Astrocyte of the hippocampus (primary cell): ENCODE results near the gene IRF8.

Source experiments
- DNase-seq: peaks from one replicate; pipeline ENCODE4 v3.0.0; 2011; ENCODE audit warnings: low read depth, low spot score

IRF8 gene

DNA sequence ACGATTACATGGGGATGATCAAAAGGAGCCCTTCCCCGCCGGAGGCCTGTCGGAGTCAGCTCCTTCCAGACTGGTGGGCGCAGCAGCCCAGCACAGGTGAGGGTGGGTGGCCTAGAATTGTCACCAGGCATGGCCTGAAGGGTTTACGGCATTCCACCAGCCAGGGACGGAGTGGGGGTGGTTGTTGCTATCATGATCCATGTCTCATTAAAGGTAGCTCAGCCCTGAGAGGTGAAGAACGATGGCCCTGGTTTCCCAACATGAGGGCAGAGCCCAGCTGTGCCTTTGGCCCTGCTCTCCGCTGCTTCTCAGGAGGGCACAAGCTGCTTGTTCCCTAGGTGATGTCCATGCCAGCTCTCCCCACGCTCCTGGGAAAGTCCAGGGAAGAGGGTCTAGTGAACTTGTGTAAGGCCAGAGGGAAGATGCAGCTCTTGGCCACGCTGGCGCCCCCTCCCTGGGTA is 14.2 kb downstream of the IRF8 start:
- DNase-seq: no peak

DNA sequence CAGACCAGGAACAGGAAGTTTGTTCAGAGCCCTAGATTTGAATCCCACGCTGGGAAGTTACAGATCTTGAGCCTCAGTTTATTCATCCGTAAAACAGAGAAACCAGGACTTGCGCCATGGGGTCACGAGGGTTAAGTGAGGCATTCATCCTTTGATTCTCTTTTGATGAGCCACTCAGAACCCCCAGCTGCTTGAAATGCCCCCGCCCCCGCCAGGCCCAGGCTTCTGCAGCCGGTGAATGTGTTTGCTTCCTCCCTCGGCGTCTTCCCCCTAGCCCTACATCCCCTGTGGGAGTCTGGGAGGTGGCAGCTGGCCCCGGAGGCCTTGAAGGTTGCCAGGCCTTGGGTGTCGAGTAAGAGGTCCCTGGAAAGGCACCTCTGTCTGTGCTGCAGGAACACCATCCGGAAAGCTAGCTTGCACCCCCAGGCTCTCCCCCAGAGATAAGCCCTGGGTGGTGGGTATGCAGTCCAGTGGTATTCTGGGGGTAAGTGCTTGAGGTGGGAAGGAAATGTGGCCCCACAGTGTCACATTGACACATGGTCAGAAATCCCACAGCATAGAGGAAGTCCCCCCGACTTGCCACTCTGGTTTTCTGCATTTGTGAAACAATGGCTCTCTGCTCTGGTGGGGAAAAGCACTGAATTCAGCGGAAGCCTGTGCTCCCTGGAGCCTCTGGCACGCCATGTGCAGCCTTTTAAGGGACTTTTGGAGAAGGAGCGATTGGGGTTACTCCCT is 14.9 kb downstream of the IRF8 start:
- no peak for DNase-seq

DNA sequence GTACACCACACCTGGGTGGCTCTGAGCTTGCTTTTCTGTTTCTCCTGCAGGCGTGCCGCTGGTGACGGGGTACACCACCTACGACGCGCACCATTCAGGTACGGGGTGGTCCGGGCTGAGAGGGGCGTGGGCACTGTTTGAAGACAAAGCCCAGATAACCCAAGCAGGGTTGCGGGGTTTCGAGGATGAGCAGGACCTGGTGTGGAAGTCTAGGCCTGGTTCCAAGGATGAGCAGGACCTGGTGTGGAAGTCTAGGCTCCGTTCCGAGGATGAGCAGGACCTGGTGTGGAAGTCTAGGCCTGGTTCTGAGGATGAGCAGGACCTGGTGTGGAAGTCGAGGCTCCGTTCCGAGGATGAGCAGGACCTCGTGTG is 15.4 kb downstream of the IRF8 start:
- DNase-seq: no peak

DNA sequence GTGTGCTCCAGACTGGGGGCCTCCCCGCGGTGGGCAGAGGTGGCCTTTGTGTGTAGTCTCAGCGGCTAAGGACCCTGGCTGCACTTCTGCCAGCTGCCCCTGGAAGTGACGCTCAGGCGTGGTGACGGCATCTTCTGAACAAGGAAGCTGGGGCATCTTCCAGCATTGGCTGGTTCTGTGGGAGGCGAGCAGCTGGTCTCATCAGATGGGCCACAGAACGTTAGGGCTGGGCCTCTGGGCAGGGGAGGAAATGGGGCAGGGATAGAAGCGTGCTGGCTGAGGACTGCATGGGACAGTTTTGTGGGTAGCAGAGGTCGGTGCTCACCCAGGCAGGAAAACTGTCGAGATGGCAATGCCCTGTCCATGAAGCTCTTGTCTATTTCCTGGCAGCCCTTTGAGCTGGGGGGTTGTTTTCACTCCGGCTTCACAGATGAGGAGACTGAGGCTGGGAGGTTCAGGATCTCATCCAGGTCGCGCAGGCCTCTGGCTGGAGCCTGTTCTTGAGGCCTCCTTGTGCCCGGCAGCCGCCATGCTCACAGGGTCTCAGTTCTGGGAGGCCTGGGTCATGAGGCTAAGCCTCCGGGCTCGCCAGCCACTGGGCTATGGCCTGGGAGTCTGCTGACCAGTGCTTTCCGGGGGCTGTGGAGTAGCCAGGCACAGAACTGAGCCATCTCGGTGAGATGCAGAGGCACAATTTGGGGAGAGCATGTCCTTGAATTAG is 16.3 kb downstream of the IRF8 start:
- no peak for DNase-seq

DNA sequence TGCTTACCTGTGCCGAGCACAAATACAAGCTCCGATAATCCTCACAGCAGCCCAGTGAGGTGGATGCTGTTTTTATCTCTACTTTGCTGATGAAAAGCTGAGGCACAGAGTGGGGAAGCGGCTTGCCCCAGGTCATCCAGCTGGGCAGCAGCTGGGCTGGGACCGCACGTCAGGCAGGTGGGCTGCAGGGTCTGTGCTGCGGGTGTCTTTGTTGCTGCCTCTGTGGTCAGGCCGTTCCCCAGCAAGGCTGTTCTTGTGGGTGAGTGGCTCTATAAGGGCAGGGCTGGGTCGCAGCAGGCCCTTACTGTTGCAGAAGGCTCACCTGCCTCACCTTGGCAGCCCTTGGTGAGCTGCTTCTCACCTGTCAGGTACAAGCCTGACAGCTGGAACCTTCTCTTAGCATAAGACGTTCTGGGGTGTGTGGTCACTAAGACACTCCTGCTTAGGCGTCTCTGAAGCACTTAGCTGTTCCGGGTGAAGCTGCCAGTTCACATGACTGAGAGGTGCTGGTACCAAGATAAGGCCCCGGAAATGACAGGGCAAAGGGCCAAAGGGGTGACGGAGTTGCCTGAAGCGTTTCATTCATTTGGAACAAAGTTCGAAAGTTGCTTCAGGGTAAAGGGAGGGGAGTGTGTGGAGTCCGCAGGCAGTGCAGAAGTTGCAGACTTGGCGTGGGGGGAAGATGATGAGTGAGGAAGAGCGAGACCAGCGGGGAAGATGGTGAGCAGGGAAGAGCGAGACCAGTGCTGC is 17.4 kb downstream of the IRF8 start:
- no peak for DNase-seq

DNA sequence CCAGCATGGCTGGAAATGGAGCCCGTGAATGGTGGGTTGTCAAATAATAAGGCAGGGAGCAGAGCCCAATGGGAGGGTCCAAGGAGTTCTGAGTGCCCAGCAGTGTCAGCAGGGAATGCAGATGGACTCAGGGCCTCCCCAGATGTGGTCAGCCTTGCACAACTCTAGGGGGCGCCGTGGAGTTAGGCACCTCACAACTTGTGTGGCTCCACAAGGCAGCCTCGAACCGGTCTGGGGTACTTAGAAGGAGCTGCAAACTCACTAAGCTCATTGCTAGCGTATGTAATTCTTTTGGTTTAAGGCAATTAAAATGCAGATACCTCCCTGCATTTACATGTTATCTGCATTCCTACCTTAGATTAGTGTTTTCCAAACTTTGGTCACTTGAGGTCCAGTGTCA is 18.1 kb downstream of the IRF8 start:
- DNase-seq: no peak

DNA sequence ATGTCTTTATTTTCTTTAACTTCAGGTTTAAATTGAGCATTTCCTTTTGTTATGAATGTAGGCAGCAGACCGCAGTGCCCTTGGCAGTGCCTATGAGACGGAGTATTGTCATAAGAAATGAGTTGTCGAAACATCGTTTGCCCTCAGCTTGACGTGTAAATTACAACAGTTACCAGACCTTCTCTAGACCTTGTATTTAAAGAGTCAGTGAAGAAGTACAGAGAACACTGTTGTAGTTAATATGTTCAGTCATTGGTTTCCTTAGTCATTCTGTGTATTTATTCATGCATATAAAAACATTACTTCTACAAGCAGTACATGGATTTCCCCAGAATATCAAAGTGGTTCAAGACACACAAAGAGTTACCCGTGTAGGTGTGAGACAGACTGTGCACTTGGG is 19.0 kb downstream of the IRF8 start:
- DNase-seq: no peak

DNA sequence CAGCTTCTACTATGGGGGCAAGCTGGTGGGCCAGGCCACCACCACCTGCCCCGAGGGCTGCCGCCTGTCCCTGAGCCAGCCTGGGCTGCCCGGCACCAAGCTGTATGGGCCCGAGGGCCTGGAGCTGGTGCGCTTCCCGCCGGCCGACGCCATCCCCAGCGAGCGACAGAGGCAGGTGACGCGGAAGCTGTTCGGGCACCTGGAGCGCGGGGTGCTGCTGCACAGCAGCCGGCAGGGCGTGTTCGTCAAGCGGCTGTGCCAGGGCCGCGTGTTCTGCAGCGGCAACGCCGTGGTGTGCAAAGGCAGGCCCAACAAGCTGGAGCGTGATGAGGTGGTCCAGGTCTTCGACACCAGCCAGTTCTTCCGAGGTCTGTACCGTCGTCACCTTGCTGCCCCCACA is 19.5 kb downstream of the IRF8 start:
- DNase-seq: no peak

DNA sequence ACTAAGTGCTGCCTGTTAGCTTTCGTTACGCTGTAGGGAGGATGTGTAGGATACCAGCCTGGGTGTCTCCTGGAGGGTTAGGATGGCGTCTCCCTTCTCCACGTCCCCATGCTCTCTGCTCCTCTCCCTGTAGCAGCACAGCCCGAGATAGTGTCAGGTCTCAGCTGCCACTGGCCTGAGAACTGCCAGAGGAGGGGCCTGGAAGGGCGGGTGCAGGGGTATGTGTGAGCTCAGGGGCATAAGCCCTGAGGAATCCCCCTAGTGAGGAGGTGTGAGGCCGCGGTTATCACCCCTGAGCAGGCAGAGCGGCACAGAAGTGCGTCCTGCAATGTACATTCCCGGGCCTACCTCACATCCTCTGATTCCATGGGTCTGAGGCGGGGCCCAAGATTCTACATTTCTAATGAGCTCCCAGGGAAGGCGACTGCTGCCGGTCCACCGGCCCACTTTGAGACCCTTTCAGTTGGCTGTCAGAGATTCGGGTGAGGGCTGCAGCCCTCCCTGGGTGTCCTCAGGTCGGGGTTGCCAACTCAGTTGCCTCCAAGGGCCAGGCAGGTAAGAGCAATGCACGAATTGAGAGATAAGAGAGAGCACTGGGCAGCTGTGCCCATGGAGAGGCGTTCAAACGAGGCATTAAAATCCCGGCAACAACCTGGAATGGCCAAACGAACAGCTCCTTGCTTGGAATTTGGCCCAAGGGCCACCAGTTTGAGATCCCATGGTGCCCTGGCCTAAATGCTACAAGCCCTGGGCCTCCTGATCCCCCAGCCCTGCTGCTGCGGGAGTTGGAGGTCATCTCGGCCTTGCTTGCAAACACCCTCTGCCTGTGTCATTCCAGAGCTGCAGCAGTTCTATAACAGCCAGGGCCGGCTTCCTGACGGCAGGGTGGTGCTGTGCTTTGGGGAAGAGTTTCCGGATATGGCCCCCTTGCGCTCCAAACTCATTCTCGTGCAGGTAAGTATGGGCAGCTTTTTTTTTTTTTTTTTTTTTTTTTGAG is 20.6 kb downstream of the IRF8 start:
- no peak for DNase-seq

DNA sequence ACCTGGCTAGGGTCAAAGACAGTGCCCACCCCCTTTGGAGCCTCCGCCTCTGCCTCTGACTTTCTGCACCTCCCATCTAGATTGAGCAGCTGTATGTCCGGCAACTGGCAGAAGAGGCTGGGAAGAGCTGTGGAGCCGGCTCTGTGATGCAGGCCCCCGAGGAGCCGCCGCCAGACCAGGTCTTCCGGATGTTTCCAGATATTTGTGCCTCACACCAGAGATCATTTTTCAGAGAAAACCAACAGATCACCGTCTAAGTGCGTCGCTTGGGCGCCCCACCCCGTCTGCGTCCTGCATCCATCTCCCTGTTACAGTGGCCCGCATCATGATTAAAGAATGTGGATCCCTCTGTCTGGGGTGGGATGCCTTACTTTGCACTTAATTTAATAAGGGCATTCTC is 22.1 kb downstream of the IRF8 start:
- DNase-seq: no peak

DNA sequence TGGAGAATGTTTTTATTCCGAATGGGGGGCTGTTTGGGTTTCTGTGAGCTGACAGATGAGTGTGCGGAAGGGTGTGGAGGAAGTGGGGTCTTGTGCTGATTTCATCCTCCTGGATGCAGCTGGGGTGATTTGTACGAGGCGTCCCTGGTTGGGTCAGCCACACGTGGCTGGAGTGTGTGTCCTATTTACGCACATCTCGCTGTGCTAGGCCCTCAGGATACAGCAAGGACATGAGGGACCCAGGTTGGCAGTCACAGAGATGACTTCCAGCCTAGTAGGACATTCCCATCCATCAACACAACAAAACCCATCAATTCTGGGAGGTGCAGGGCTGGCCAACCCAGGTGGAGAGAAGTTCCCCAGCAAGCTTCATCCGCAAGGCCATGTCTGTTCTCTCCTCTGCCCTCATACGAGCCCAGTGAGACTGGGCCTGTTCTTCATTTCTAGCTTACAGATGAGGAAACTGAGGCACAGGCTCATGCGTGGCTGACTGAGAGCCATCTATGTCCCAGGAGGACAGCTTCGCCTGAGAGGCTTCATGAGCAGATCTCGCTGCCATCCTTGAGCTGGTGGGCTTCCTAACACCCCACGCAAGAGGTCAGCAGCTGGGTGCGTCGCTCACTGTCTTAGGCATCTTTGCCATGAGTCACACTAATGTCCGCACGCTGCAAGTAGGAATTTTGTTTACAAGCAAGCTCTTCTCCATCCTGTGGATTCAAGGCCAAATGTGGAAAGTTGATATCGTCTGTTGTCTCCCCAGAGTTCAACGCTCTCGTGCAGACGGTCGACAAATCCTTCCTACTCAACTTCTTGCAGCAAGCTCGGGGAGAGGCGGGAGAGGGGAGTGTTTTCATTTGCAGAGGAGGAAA is 24.4 kb downstream of the IRF8 start:
- DNase-seq: no peak

DNA sequence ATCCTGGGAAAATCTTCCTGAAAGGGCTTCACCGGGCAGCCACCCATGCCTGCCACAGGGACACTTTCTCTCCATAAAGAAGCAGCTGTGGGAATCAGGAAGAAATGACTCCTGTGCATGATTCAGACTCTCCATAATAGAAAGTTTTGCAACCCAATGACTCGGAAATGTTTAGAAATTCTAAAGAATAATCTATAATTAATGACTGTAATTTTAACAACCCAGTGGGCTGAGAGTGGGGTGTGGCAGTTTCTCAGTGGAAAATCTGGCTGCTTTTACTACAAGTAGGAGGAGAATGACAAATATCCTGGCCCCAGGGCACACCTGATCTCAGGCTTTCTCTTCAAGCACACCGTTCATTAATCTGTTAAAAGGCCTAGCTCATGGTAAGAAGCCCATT is 25.7 kb downstream of the IRF8 start:
- no peak for DNase-seq

DNA sequence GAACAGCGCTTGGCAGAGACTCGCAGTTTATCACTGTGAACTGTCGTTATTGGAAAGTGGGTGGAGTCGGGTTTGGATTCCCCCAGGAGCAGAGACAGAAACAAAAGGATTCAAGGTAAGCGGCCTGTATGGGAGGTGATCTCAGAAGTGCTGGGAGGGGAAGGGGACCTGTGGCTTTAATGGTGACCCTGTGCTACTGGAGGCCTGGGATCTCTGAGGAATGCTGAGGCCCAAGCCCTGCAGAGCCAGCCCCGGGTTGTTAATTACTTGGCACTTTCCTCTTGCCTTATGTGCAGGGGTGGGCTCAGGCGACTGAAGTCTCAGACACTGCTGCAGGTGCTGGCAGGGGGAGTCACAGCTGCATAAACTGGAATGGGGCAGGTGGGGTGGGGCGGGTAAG is 27.4 kb downstream of the IRF8 start:
- no peak for DNase-seq

DNA sequence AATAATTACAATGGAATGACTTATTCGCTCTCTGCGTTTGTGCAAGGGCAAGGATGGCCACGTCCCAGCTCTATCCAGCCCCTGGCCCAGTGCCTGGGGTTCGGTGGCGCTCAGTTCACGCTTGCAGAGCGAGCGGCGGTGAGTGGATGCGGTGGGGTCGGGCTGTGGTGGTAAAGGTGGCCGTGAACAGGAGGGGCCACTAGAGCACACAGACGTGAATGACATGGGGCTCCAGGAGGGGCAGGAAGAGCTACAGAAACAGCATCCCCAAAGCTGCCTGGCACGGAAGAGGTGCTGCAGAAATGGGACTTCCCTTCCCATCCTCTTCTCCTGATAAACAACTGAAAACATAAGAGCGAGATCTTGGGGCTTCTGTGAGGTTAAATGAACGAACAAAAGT is 28.4 kb downstream of the IRF8 start:
- DNase-seq: no peak

DNA sequence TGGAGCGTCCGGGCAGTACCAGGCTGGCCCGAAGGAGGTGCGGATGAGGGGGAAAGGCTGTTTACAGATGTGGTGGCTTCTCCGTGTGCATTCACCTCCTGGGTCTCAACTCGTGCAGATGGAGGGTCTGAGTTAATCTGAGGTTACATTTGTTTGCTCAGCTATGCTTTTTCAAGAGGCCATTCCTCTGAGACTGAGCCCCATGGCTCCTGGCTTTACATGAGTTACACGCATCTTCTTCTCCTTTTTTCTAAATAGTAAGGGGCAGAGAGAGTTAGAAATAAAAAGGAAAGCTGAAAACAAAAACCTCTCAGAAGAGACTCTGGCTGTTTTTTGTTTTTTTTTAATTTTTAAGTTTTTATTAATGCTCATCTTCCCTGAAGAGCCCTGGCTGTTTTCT is 29.0 kb downstream of the IRF8 start:
- no peak for DNase-seq

DNA sequence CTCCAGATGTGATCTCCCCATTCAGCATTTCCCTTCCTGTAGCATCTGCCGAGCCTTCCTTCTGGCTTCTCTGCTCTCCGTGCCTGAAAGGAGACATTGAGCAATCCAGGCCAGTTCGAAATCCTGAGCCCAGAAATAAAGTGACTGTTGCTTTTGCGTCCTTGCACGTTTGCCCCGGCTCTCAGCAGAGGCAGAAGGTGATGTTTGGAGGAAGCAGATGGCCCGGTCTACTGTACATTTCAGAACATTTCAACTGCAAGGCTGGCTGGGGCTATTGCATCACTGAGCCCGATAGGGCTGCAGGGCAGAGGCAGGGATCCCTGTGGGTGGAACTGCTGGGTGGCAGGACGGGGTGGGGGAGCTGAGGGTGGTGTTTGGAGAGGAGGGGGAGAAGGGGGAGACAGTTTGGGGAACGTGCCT is 29.4 kb downstream of the IRF8 start:
- DNase-seq: no peak

DNA sequence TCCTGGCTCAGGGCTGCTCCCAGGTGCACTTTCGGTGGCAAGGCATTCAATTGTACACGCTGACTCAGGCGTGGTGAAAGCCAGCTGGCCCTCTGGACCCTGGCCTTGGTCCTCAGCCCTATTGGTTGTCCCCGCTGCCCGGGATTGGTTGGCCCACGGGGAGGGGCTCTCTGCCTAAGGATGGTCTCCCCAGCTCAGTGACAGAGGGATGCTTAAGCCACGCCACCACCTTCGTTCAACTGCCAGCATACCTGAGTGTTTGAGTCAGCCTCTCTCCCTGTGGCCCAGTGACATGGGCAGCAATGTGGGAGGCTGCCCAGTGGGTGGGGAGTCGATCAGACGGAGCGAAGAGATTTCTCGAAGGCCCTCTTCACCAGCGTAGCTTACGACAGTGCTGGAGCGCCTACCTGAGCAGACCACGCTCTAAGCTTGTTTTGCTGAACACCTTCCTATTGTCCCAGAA is 30.3 kb downstream of the IRF8 start:
- DNase-seq: no peak

DNA sequence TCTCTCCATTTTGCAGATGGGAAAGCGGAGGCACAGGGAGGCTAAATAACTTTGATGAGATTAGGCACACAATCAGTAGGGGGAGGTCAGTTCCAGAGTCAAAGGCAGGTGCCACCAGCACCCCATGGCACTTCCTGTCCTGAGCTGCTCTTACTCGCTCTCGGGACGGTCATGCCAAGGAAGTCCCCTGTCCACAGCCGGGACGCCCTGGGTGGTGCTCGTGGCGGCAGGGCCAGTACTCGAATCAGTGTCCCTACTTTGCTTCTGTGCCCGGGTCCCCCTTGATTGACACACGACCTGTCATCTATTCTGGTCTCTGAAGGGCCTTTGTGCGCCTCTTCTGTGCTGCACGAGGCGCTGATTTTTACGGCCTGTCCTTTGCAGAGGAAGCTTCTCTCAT is 31.3 kb downstream of the IRF8 start:
- DNase-seq: no peak

DNA sequence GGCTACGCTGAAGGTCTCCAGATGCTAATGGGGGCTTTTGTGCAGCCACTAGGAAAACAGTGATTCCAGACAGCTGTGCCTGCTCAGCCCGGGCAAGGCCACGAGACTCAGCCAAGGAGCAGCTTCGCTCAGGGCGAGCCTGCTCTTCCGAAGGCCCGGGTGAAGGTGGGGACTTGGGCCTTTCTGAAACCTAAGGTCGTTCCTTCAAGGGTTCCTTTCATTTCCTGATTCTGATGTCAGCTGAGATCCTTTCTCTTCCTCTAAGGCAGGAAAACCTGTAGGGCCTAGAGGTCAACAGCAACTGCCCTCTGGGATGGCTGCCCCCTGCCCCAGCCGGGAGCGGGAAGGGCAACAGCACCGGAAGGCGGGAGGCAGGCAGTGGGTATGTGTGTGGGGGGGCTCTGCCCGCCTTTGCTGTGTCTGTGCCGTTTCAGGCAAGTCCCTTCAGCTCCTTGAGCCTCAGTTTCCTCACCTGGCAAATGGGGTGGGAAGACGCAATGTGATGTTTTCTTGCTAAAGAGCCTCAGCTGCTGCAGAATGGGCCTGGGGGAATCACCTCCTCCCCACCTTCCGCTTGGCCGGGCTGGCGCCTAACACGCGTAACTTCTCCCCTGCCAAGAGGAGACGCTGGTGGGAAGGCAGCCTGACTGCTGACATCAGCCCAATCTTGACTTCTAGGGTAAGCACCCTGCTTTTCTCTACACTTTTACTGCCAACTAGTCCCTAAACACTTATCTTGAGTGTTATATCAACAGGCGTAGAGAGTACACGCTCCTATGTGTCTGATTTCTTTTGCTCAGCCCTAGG is 32.8 kb downstream of the IRF8 start:
- no peak for DNase-seq

DNA sequence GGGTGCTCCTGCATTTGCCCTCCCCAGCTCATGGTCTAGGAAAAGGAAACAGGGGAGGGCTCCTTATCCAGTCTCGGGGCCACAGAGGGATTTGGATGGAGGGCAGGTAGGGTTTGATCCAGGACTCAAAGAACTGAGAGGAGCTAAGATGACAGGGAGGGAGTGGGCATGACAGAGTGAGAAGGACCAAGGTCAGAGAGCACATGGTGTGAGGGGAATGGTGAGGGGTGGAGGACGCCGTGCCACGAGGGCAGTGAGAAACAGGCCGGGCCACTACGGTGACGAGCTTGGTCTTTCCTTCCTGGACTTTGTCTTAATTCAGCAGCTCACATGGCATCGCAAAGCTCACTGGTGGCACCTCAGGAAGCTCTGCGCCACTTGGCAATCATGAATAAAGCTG is 35.2 kb downstream of the IRF8 start:
- DNase-seq: no peak
